ENCODE measurements around the gene MAP6D1.

Gene MAP6D1

DNA sequence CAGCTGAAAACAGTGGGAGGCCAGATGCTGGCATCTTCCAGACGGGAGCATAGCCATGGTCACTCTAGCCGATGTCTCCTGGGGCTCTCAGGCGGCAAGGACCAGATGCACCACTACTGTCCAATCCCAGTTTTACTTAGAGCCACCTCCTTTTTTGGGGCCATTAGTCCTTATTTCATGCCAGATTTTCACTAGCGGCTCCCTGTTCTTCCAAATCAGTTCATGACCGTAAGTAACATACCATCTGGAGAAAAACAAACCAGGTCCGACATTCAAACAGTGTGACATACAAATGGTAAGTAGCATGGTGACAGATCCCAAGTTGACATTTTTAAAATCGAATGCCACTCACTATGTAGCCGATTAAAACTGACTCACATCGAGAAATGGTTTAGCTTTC lies 4.1 kb upstream of the MAP6D1 start:
- DNase-seq, result no peak
- H3F3A ChIP-seq (ENCODE audit: insufficient read depth, low read length), result no peaks in the 10 kb centered on the region
- no peak overlapping the region for H2AFZ ChIP-seq (ENCODE audit: low read length)
- H3K79me2 ChIP-seq (ENCODE audit: low read length), result no peaks in the 10 kb centered on the region
- H3K4me1 ChIP-seq (ENCODE audit: low read length), result no peaks in the 10 kb centered on the region
- H3K27ac ChIP-seq (ENCODE audit: low read length), result no peak overlapping the region
- H4K20me1 ChIP-seq (ENCODE audit: insufficient read depth, low read length), result no peaks in the 10 kb centered on the region
- no peaks in the 10 kb centered on the region for H3K27me3 ChIP-seq (replicated peaks; ENCODE audit: insufficient read depth, low read length)
- no peaks in the 10 kb centered on the region for H3K9me2 ChIP-seq (replicated peaks; ENCODE audit: insufficient read depth, low read length)
- no peaks in the 10 kb centered on the region for H3K9me3 ChIP-seq (replicated peaks; ENCODE audit: insufficient read depth, low read length)
- no peaks in the 10 kb centered on the region for H3K36me3 ChIP-seq (replicated peaks; ENCODE audit: insufficient read depth, low read length)
- no peak overlapping the region for H3K4me3 ChIP-seq (ENCODE audit: low read length)
- no peak overlapping the region for H3K9ac ChIP-seq (ENCODE audit: low read length)
- TF ChIP-seq EZH2 (optimal IDR thresholded peaks at IDR 0.05; ENCODE audit: low read depth, low read length), result no peak
- TF ChIP-seq, protein P1, sequence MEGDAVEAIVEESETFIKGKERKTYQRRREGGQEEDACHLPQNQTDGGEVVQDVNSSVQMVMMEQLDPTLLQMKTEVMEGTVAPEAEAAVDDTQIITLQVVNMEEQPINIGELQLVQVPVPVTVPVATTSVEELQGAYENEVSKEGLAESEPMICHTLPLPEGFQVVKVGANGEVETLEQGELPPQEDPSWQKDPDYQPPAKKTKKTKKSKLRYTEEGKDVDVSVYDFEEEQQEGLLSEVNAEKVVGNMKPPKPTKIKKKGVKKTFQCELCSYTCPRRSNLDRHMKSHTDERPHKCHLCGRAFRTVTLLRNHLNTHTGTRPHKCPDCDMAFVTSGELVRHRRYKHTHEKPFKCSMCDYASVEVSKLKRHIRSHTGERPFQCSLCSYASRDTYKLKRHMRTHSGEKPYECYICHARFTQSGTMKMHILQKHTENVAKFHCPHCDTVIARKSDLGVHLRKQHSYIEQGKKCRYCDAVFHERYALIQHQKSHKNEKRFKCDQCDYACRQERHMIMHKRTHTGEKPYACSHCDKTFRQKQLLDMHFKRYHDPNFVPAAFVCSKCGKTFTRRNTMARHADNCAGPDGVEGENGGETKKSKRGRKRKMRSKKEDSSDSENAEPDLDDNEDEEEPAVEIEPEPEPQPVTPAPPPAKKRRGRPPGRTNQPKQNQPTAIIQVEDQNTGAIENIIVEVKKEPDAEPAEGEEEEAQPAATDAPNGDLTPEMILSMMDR (IDR thresholded peaks at IDR 0.05; ENCODE audit: low read length), result no peak
- no peak for TF ChIP-seq EZH2phosphoT487 (IDR thresholded peaks at IDR 0.05; ENCODE audit: low read length)
- no peak overlapping the region for H3K4me2 ChIP-seq (ENCODE audit: low read depth, low read length)

DNA sequence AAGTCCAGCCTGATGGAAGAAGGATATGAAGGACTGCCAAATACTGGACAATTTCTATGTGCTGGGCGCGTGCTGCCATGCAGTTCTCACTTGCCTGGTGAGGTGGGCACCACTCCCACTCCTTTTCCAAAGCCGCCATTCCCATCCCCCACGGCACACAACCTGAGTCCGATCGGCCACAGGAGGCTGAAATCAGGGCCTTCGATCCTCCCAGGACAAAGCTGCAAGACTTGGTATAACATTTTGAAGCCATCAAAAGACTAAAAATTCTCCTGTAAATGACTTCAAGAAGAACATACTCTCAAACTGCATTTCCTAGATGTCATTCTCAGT lies 3.1 kb upstream of the MAP6D1 start:
- no peaks in the 10 kb centered on the region for H3K9me2 ChIP-seq (replicated peaks; ENCODE audit: insufficient read depth, low read length)
- H3K27me3 ChIP-seq (replicated peaks; ENCODE audit: insufficient read depth, low read length), result no peaks in the 10 kb centered on the region
- DNase-seq, result no peak
- no peaks in the 10 kb centered on the region for H4K20me1 ChIP-seq (ENCODE audit: insufficient read depth, low read length)
- no peak overlapping the region for H3K4me3 ChIP-seq (ENCODE audit: low read length)
- H2AFZ ChIP-seq (ENCODE audit: low read length), result no peak overlapping the region
- H3K27ac ChIP-seq (ENCODE audit: low read length), result no peak overlapping the region
- TF ChIP-seq EZH2 (optimal IDR thresholded peaks at IDR 0.05; ENCODE audit: low read depth, low read length), result no peak
- TF ChIP-seq, protein P1 (IDR thresholded peaks at IDR 0.05; ENCODE audit: low read length), result no peak
- TF ChIP-seq EZH2phosphoT487 (IDR thresholded peaks at IDR 0.05; ENCODE audit: low read length), result no peak
- no peak overlapping the region for H3K4me2 ChIP-seq (ENCODE audit: low read depth, low read length)
- H3K9ac ChIP-seq (ENCODE audit: low read length), result no peak overlapping the region
- no peaks in the 10 kb centered on the region for H3K4me1 ChIP-seq (ENCODE audit: low read length)
- no peaks in the 10 kb centered on the region for H3K79me2 ChIP-seq (ENCODE audit: low read length)
- H3K36me3 ChIP-seq (replicated peaks; ENCODE audit: insufficient read depth, low read length), result no peaks in the 10 kb centered on the region
- no peaks in the 10 kb centered on the region for H3F3A ChIP-seq (ENCODE audit: insufficient read depth, low read length)
- no peaks in the 10 kb centered on the region for H3K9me3 ChIP-seq (replicated peaks; ENCODE audit: insufficient read depth, low read length)

DNA sequence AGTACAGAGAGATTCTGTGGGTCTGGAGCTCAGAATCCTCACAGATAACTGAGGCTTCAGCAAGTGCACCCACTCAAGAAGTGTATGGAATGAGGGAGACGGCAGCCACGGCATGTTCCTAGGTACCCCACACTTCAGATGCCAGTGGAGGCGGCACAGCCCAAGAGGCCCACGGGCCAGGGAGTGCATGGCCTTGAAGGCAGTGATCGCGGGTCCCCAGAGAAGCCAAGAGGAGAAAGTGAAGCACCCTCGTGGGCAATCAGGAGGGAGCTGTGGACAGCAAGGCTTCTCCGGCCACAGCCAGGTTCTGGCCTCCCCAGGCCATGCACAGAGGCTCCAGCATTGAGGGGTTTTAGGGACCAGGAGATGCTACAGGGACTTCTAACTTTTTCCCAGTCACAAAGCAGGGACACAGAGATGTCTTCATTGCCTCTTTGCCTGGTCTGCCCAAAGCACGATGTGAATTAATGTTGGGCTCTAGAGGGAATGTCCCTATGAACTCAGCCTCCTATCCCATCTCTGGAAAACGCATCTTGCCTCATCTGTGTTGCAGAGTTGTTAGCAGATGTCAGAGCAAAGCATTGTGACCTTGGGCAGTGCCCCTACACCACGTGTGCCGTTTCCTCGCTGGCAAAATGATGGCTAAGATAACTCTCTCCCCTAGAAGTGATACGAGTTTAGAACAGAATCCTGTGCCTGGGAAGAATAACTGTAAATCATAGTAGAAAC lies 2.6 kb upstream of the MAP6D1 start:
- no peaks in the 10 kb centered on the region for H3K27me3 ChIP-seq (replicated peaks; ENCODE audit: insufficient read depth, low read length)
- no peak overlapping the region for H3K27ac ChIP-seq (ENCODE audit: low read length)
- no peaks in the 10 kb centered on the region for H3K79me2 ChIP-seq (ENCODE audit: low read length)

More for the DNA sequence above, 2.6 kb upstream of the MAP6D1 start:
- H3K4me1 ChIP-seq (ENCODE audit: low read length), result no peaks in the 10 kb centered on the region
- TF ChIP-seq EZH2 (optimal IDR thresholded peaks at IDR 0.05; ENCODE audit: low read depth, low read length) (no peak), EZH2phosphoT487 (IDR thresholded peaks at IDR 0.05; ENCODE audit: low read length) (no peak)
- TF ChIP-seq, protein P1 (IDR thresholded peaks at IDR 0.05; ENCODE audit: low read length), result no peak
- H3K9ac ChIP-seq (ENCODE audit: low read length), result no peak overlapping the region
- H3K4me2 ChIP-seq (ENCODE audit: low read depth, low read length), result no peak overlapping the region
- no peaks in the 10 kb centered on the region for H3K9me3 ChIP-seq (replicated peaks; ENCODE audit: insufficient read depth, low read length)
- DNase-seq, result no peak
- no peaks in the 10 kb centered on the region for H3F3A ChIP-seq (ENCODE audit: insufficient read depth, low read length)
- H2AFZ ChIP-seq (ENCODE audit: low read length), result no peak overlapping the region
- no peaks in the 10 kb centered on the region for H3K9me2 ChIP-seq (replicated peaks; ENCODE audit: insufficient read depth, low read length)
- no peak overlapping the region for H3K4me3 ChIP-seq (ENCODE audit: low read length)
- no peaks in the 10 kb centered on the region for H4K20me1 ChIP-seq (ENCODE audit: insufficient read depth, low read length)
- no peaks in the 10 kb centered on the region for H3K36me3 ChIP-seq (replicated peaks; ENCODE audit: insufficient read depth, low read length)
